Lung (tissue), 12 donors: ENCODE results near the gene KRTAP11-1. TPM values are rescaled to one million over a fixed set of nuclear protein-coding genes. Genes with fewer than 3 reads are reported as not detected.

Experiments
- ATAC-seq: fragments of 200-7000 bp; cut with Tn5 transposase; one replicate; pipeline ENCODE4 v1.9.1; 2020; ENCODE audit warnings: moderate number of reproducible peaks; ENCODE audit not compliant: insufficient read depth, low FRiP score
- DNase-seq, 3 donors: peaks; one replicate each; pipeline ENCODE4 v3.0.0-alpha.2; 2013 to 2017
- H3K27ac ChIP-seq, 2 donors: one replicate each; pipeline ENCODE4 v1.5.1; 2013; ENCODE audit warnings: mild to moderate bottlenecking in 2 of 2, moderate library complexity in 2 of 2, control low read depth in 1 of 2, inconsistent platforms in 1 of 2, low read depth in 1 of 2, low read length in 1 of 2
- H3K27me3 ChIP-seq, 3 donors: one replicate each; pipeline ENCODE4 v1.5.1; 2013; ENCODE audit warnings: low read length in 2 of 3; ENCODE audit not compliant: control insufficient read depth in 3 of 3, insufficient read depth in 3 of 3
- H3K36me3 ChIP-seq, 4 donors: one replicate each; pipeline ENCODE4 v1.5.1; 2013; ENCODE audit warnings: low read length in 4 of 4, mild to moderate bottlenecking in 1 of 4, moderate library complexity in 1 of 4; ENCODE audit not compliant: control insufficient read depth in 4 of 4, insufficient read depth in 4 of 4
- H3K4me1 ChIP-seq, 5 donors: one replicate each; pipeline ENCODE4 v1.5.1; 2013; ENCODE audit warnings: low read length in 5 of 5, mild to moderate bottlenecking in 2 of 5, moderate library complexity in 1 of 5; ENCODE audit not compliant: control insufficient read depth in 5 of 5, insufficient read depth in 5 of 5
- H3K4me3 ChIP-seq: one replicate; pipeline ENCODE4 v1.5.1; 2013; ENCODE audit warnings: mild to moderate bottlenecking, control low read depth, moderate library complexity
- H3K9ac ChIP-seq, 2 donors: one replicate each; pipeline ENCODE4 v1.5.1; 2013; ENCODE audit warnings: low read length in 2 of 2, control low read depth in 1 of 2; ENCODE audit not compliant: insufficient read depth in 1 of 2
- H3K9me3 ChIP-seq, 4 donors: one replicate each; pipeline ENCODE4 v1.5.1; 2013; ENCODE audit warnings: low read length in 3 of 4, mild to moderate bottlenecking in 1 of 4, moderate library complexity in 1 of 4; ENCODE audit not compliant: control insufficient read depth in 4 of 4, insufficient read depth in 3 of 4
- CTCF ChIP-seq: IDR thresholded peaks from 2 replicates; pipeline ENCODE4 v1.5.1; 2012; ENCODE audit warnings: mild to moderate bottlenecking; ENCODE audit errors: control extremely low read depth, extremely low read depth
- WGBS, 2 donors: extraction: QIAGEN DNeasy Blood & Tissue Kit; methylation state at CpG; one replicate each; pipeline ENCODE4 v1.1.7; 2013; 5-methylcytosine and 5-hydroxymethylcytosine counted together
- polyA plus RNA-seq, 2 donors: library from polyadenylated mRNA; stranded (reverse); fragments of 200-250 nt; gene quantifications; one replicate each; pipeline ENCODE4 v1.2.1, GENCODE V29; 2013
- total RNA-seq, 2 donors: library from RNA; depleted of rRNA in 1 of 2; stranded (reverse); fragments of >200 nt in 1 of 2; gene quantifications; one replicate each; pipeline ENCODE4 v1.2.1, GENCODE V29; 2014 to 2021
- donor health status: control.
- donor health status: control.
- donor health status: Bipolar disorder and iron deficiency.
- donor health status: healthy.
- donor health status: DM: yes; HTN: yes; CAD: no.

The KRTAP11-1 gene
- total and polyA plus RNA-seq, 4 donors = not detected

GRCh38 chr21:30917557-30917956 is 36.2 kb upstream of the KRTAP11-1 start:
- WGBS, 2 donors = 95 to 100% methylated on average over 1 of the region's 1 CpG
- H3K27ac ChIP-seq = no peak overlapping the region
- H3K4me3 ChIP-seq = no peak overlapping the region
- no peaks in the 10 kb centered on the region for H3K27me3 ChIP-seq
- H3K36me3 ChIP-seq = no peaks in the 10 kb centered on the region
- H3K4me1 ChIP-seq = no peaks in the 10 kb centered on the region
- no peak overlapping the region for H3K9ac ChIP-seq
- DNase-seq = no peak
- no peak for ATAC-seq
- no peaks in the 10 kb centered on the region for H3K9me3 ChIP-seq
- no peak for TF ChIP-seq CTCF

GRCh38 chr21:30900881-30901280 is 19.5 kb upstream of the KRTAP11-1 start:
- Histone ChIP-seq H3K9me3 (no peaks in the 10 kb centered on the region), H3K27ac (no peak overlapping the region), H3K9ac (no peak overlapping the region), H3K36me3 (no peaks in the 10 kb centered on the region), H3K4me3 (no peak overlapping the region), H3K4me1 (no peaks in the 10 kb centered on the region), H3K27me3 (no peaks in the 10 kb centered on the region)
- TF ChIP-seq CTCF = no peak
- no peak for ATAC-seq
- WGBS, 2 donors = 75 to 77% methylated on average over 4 of the region's 4 CpGs
- no peak for DNase-seq

DNA sequence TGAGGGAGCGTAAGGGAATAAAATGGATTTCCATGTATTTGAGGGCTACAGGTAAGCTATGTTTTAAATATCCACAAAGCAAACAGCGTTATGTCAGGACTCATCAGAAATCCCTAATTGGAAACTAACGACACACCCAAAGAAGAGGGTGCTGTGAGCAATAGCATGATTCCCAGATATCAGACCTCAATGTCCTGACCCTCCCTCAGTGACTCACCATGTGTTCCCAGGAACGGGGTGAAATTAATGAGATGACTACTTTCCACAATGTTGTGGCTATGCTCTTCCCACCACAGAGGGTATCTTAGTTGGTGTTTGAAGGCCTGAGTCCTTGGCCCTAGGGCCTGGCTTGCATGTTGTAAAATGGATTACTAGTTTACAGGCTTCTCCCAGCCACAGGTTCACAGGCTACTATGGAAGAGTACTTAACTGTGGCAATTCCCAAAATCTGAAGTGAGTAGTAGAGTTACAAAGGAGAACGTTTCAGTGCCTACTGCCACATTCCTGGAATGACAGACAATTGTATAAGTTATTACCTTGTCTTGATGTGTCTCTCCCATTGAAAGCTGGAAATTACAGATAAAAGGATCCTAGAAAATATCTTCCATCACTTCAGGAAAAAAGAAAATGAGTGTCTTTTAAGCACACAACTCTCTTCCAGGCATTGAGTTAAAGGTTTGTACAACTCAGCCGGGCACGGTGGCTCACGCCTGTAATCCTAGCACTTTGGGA is 1.7 kb upstream of the KRTAP11-1 start:
- no peaks in the 10 kb centered on the region for H3K27me3 ChIP-seq
- no peak overlapping the region for H3K9ac ChIP-seq
- H3K4me3 ChIP-seq = no peak overlapping the region
- ATAC-seq (no peak), DNase-seq (no peak)
- no peak overlapping the region for H3K27ac ChIP-seq
- WGBS, 2 donors = 87 to 90% methylated on average over 8 of the region's 8 CpGs
- no peaks in the 10 kb centered on the region for H3K9me3 ChIP-seq
- no peaks in the 10 kb centered on the region for H3K36me3 ChIP-seq
- TF ChIP-seq CTCF = no peak
- H3K4me1 ChIP-seq = no peaks in the 10 kb centered on the region

DNA sequence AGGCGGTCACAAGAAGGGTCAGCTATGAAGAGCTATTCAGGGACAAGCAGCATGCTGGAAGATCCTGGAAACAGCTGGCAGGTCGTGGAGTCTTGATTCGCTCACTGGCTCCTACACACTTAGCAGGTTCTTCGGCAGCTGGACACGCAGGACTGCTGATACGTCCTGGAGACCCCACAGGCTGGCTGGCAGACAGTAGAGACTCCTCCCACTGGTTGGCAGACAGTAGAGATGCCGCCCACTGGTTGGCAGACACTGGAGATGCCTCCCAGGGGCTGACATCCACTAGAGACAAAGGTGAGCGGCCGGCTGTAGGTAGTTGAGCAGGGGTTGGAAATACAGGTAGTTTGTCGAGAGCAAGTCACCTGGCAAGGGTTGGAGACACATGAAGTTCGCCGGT is 466 bp downstream of the KRTAP11-1 start:
- no peak overlapping the region for H3K27ac ChIP-seq
- H3K4me3 ChIP-seq = no peak overlapping the region
- DNase-seq = peak in 2 of 3 donors; percentile 1 to 20
- no peaks in the 10 kb centered on the region for H3K36me3 ChIP-seq
- no peaks in the 10 kb centered on the region for H3K9me3 ChIP-seq
- no peak for TF ChIP-seq CTCF
- no peaks in the 10 kb centered on the region for H3K27me3 ChIP-seq
- 79 to 84% methylated on average over 12 of the region's 12 CpGs for WGBS, 2 donors
- ATAC-seq = no peak
- H3K9ac ChIP-seq = no peak overlapping the region
- no peaks in the 10 kb centered on the region for H3K4me1 ChIP-seq
